ENCODE results near the gene NOL3.

NOL3 gene

DNA sequence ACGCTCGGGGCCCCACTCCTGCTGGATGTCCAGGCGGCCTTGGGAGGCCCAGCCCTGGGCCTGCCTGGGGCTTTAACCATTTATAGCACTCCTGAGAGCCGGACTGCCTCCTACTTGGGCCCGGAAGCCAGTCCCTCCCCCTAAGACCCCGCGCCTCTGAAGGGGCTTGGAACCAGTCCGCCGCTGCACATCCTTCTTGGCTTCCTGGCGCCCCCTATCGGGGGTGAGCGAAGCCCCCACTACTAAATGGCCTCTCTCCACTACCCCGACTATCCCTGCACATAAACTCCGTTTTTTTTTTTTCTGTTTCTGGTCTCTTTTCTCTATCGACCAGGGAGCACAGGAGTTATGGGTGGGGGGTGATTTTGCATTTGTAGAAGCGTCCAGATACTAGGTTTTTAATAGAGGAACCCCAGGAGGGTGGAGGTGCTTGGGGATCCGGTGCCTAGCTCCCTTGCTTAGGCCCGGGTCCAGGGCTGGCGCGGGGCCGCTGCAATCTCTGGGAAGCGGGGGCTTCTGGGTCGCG lies 633 bp upstream of the NOL3 start:
- DNase-seq (ENCODE audit: low read depth in 2 of 2, low spot score in 1 of 2), result no peak

DNA sequence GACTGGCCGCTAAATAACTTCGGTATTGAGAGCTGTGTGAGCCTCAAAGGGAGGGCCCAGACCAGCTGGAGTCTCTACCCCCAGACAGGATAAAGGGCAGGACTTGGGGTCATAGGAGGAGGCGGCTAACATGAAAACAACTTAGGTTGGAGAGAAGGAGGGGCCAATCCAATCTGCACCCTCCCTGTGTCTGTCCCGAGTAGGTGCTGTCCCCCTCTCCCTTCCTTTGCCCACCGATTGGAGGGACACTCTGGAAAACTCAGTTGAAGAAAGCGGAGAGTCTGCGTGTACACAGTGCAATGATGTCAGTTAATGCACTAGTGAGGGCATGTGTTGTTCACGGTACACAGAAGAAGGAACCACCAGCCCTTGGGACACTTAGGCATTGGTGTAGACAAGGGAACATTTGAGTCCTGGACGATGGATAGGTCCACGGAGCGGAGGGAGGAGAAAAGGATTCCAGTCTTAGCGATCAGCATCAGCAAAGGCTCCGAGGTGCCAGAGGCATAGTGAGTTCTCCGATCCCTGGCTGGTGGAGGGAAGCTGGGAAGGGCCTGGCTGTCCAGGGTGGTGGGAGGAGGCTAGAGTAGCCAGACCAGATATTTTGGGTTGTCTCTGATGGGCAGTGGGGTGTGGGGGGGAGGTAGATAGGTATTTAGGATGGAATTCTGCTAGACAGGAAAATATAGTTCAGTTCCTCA lies 761 bp downstream of the NOL3 start:
- no peak for DNase-seq (ENCODE audit: low read depth in 2 of 2, low spot score in 1 of 2)

DNA sequence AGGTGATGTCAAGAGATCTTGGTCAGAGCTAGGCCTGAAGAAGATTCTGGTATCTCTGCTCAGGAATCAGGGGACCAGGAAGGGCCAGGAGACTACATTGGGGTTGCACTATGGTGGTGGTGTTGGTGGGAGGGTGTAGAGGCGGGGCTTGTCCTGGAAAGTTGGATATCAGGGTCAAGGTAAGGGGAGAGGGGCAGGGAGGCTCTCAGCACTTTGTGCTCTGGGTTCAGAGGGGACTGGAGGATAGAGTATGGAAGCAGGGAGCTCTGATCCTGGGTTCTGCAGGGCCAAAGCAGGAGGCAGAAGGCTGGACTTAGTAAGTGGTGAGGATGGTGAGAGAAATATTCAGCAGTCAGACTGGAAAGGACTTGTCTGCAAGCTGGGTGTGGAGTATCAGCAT lies 3.0 kb downstream of the NOL3 start:
- DNase-seq (ENCODE audit: low read depth in 2 of 2, low spot score in 1 of 2), result no peak

DNA sequence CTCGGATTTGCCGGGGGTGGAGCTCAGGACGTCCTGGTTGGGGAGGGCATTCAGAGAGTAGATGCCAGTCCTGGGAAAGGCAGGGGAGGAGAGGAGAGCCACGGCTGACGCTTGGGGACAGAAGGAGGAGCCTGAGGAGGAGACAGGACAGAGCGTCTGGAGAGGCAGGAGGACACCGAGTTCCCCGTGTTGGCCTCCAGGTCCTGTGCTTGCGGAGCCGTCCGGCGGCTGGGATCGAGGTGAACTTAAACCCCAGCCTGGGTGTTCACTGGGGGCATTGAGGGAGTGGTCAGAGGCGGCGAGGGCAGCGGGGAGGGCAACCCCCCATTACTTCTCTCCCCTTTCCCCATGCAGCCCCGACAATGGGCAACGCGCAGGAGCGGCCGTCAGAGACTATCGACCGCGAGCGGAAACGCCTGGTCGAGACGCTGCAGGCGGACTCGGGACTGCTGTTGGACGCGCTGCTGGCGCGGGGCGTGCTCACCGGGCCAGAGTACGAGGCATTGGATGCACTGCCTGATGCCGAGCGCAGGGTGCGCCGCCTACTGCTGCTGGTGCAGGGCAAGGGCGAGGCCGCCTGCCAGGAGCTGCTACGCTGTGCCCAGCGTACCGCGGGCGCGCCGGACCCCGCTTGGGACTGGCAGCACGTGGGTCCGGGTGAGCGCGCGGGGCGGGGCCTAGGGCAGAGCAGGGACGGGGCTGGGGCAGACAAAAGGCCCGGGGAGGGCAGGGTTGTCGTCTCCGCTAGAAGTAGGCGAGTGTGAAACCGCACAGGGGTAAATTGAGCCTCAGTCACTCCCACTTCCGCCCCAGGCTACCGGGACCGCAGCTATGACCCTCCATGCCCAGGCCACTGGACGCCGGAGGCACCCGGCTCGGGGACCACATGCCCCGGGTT lies 3.7 kb downstream of the NOL3 start:
- no peak for DNase-seq (ENCODE audit: low read depth in 2 of 2, low spot score in 1 of 2)

DNA sequence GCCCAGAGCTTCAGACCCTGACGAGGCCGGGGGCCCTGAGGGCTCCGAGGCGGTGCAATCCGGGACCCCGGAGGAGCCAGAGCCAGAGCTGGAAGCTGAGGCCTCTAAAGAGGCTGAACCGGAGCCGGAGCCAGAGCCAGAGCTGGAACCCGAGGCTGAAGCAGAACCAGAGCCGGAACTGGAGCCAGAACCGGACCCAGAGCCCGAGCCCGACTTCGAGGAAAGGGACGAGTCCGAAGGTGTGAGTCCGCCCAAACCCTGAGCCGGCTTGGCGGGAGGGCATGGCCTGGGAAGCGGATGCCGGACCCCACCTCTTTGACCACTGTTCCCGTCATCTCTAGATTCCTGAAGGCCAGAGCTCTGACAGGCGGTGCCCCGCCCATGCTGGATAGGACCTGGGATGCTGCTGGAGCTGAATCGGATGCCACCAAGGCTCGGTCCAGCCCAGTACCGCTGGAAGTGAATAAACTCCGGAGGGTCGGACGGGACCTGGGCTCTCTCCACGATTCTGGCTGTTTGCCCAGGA lies 4.4 kb downstream of the NOL3 start:
- DNase-seq (ENCODE audit: low read depth in 2 of 2, low spot score in 1 of 2), result no peak

DNA sequence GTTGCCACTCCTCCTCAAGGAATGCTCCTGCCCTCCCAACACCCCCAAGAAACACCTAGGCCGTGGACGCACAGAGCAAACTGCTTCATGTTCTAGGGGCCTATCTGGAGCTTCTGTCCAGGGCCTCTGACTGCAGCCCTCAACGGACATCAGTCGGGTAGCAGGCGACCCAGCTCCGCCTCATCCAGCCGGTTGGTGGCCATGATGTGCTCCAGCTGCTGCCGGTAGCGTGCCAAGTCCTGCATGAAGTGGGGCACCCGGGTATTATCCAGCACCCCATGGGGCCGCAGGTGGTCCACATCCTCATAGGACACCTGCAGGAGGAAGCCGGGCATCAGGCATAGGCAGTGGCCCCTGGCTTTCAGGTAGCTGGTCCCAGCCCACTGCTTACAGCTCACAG lies 6.3 kb downstream of the NOL3 start:
- DNase-seq (ENCODE audit: low read depth in 2 of 2, low spot score in 1 of 2), result no peak

DNA sequence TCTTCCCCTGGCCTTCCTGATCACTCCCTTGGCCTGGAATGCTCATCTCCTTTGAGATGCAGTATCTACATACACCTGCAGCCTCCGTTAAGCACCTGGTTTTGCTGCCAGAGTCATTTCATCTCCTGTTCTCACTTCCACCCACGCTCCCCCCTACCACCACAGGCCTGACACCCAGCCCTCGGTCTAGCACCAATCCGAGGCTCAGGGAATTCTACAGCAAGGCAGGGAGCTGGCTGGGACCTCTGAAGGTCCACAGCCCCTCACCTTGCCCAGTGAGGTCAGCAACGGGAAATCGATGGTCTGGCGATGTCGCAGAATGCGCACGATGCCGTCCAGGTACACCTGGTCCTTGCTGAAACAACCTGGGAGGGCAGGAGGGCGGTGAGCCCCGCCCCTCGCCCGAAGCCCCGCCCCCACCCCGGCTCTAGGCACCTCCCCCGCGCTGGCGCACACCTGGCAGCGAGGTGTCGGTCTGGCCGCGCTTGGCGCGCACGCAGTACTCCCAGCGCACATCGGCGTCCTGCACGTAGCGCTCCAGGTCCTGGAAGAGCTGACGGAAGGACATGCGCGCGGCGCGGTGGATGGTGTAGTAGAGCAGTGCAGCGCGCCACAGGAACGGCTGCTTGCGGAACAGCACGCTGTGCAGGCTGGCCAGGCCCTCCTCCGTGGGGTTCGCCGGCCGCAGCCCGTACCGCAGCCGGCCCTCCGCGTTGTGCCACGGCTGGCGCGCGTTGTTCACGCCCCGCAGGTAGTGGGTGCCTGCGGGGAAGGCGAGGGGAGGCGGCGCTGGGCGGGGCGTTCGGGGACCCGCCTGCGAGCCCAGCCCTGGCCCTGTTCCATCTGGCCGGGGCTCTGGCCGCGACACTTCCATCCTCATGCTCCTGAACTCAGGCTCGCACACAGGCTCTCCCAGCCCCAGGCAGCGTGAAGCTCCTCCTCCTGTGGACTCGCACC lies 7.7 kb downstream of the NOL3 start:
- no peak for DNase-seq (ENCODE audit: low read depth in 2 of 2, low spot score in 1 of 2)

DNA sequence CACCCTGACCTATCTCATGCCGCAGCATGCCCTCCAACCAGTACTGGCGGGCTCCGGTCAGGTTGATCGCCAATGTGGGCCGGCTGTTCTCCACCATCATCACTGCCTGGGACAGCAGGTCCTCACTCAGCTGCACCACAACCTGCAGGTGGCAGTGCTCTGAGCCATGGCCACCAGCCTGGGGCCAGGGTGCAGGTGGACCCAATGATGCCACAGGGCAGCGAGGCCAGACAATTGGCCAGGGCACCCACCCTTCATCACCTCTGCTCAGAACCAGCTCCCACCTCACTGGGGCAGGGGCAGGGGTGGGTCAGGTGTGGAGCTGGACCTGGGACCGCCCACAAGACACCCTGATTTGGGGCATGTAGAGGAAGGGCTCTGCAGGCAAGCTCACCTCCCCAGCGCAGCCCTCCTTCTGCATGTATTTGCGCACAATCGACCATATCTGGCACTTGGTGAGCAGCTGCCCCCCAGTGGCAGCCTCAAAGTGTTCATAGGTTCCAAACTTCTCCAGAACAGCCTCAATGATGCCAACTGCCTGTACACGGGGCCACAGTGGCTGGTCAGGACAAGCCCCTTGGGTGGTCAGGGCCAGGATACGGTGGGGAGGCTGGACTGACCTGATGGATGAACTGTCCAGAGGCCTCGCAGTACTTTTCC lies 9.2 kb downstream of the NOL3 start:
- DNase-seq (ENCODE audit: low read depth in 2 of 2, low spot score in 1 of 2), result no peak

DNA sequence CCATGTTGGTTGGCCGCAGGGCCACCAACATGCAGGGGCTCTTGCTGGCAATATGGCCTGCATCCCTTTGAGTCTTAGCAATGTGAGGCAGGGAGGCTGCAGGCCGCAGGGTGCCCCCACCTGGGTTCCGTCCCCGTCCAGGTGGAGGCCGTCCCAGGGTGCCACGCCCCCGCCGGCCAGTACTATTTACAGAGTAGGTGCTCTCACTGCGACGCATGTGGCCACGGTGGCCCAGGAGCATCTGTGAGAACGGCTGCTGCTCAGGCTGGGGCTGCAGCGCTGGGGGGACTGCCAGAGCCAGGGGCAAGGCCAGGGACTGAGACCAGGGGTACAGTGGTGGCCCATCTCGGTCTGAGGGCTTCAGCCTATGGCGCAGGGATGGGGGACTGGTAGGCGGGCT lies 9.8 kb downstream of the NOL3 start:
- DNase-seq (ENCODE audit: low read depth in 2 of 2, low spot score in 1 of 2), result no peak

DNA sequence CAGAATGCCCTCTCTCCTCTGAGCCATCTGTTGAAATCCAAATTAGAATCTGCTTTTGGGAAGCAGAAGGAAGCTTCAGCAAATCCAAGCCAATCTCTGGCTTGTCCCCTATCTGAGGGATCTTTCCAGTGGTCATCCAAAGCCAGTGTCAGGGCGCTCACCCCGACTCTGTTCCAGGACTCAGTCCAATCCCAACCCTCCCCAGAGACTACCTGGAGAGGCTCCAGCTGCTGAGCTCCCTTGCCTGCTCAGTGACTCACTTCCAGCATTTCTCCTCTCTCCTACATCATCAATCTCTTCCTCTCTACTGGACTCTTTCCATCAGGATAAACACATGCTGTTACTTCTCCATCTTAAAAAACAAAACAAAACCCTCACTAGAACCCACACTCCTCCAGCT lies 11.0 kb downstream of the NOL3 start:
- DNase-seq (ENCODE audit: low read depth in 2 of 2, low spot score in 1 of 2), result no peak

DNA sequence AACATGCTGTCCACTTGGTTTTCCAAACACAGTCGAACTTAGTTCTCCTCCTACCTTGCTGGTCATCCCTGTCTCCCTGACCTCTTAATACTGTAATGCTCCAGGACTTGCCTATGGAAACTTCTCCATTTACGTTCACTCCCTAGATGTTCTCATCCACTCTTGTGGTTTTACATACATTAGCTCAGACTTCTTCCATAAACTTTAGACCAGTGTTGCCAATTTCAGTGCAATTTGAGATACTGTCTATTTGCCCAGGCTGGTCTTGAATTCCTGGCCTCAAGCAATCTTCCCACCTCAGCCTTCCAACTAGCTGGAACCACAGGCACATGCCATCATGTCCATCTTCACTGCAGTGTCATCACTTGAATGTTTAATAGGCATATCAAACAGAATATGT lies 11.9 kb downstream of the NOL3 start:
- no peak for DNase-seq (ENCODE audit: low read depth in 2 of 2, low spot score in 1 of 2)

DNA sequence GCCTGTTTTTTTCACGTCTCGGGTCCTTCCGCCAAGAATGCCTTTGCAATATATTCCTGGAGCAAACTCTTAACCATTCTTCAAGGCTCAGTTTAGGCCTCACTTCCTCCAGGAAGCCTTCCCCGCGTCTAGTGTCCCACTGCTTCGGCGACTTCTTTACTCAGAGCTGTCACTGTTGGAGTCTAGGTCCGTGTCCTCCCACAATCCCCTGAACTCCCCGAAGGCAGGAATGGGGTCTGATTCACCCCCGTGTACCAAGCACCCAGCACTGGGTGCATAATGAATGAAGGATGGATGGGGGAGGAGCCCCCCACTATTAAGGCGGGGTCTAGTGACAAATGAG lies 12.9 kb downstream of the NOL3 start:
- no peak for DNase-seq (ENCODE audit: low read depth in 2 of 2, low spot score in 1 of 2)

DNA sequence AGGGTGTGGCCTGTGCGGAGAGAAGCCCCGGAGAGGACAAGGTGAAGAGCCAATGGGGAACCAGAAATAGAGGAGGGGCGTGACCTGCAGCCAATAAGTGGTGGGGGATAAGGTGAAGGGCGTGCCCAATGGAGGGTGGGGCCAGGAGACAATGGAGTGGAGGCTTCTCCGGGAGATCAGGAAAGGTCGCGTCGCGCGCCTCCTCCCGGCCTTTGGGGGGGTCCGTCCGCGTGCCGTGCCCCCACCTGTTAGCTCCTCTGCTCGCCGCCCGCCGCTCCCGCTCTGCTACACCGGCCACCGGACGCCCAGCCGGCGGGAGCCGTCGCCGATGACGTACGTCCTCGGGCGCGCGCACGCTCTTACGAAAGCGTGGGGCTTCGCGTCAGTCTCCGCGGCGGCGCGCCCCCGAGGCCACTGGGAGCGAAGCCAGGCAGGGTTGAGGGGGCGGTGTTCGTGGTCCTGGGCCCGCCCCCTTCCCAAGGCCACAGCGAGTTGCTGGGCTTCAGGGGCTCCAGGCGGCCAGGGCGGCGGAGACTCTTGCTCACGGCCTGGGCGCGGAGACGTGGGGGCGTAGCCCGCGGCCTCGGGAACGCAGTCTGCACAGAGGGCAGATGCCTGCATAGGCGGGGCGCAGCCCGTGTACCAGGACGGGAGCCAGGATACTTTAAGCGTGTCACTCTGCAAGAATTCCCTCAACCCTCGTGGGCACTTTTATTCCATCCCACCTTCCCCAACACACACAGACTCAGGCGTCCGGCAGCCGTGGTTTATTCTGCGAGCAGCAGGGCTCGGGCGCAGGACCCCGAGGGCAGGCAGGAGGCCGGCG lies 13.5 kb downstream of the NOL3 start, which contains the start of gene MATCAP1:
MATCAP1 (minus strand) TSS at position 337 of the 826 bp plus-strand sequence. CDS start 3,353 bp downstream, outside the sequence.
- DNase-seq (ENCODE audit: low read depth in 2 of 2, low spot score in 1 of 2), result peak; percentile 82 to 86

DNA sequence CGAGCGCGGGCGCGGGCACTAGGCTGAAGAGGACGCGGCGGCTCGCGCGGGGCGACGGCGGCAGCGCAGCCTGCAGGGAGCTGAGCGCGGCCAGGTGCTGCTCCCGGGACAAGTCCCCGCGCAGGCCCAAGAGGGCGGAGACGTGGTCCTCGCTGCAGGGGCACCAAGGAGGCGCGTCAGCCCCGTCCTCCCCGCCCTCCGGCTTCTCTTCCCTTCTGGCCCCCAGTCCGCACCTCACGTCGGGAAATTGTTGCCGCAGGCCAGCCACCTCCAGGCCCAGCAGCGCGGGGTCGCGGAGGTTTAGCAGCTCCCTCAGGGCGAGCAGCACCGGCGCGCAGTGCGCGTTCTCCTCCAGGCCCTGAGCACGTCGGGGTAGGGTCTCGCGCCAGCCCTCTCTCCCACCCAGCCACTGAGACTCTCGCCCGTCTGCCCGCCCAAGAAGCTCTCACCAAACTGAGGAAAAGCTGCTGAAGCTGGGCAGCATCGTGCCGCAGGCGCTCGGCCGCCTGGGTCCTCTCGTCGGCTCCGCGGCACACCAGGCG lies 14.2 kb downstream of the NOL3 start:
- DNase-seq (ENCODE audit: low read depth in 2 of 2, low spot score in 1 of 2), result no peak

DNA sequence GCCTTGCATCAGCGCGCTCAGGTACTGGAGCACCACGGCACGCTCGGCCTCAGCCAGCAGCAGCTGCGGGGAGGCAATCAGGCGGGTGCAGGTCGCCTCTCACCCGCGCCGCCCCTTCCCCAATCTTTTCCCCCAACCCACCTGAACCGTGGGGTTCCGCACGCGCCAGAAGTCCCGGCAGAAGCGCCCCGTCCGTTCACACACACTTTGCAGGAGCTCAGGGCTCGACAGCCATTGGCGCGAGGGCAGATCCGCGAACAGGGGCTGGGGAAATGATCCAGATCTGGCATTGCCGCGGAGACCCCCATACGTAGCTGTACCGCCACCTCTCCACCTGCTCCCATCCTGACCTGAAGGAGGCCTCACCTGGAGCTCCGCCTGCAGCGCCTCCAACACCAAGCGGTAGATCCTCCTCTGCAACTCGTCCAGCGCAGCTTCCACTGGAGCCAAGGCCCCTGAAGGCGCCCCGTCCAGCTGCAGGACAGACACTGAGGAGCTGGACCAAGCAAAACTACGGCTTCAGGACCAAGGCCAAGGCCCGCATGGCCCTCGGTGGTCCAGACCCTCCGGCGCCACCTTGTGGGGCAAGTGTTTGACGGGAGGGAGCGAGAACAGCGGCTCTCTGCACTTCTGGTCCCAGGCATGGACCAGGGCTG lies 14.8 kb downstream of the NOL3 start:
- peak; percentile 54 to 59 for DNase-seq (ENCODE audit: low read depth in 2 of 2, low spot score in 1 of 2)

DNA sequence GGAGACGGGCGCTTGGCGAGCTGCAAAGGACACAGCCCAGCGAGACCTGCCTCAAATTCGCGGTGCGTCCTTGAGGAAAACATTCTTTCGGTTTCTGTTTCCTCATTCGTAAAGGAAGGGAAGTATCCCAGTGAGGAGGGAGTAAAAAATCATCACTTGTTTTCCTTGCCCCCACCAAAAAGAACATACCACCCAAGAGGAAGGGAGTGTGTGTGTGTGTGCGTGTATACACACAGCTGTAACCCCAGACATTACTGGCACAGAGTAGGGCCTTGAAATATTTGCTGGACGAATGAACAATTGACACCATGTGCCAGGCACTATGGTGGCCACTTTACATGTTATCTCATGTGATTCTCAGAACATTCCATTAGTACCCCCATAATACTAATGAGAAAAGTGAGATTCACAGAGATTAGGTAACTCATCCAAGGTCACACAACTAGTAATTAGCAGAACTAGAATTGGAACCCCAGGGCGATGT lies 15.4 kb downstream of the NOL3 start:
- DNase-seq (ENCODE audit: low read depth in 2 of 2, low spot score in 1 of 2), result no peak

DNA sequence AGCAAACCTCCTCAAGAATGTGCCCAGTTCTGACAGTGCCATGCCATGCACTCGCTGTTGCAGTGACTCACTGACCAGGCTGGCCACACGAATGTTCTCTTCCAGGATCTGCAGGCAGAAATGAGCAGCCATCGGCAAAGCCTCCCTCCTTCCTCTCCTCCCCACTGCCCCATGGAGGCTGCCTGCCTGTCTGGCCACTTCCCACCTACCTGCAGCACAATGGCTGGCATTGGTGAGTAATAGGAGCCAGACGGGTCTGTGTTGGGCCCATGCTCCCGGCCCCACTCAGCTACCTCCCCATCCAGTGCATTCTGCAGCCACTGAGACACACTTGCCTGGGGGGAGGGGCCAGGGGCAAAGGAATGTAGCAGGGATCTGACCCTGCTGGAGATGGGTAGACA lies 16.2 kb downstream of the NOL3 start:
- no peak for DNase-seq (ENCODE audit: low read depth in 2 of 2, low spot score in 1 of 2)

DNA sequence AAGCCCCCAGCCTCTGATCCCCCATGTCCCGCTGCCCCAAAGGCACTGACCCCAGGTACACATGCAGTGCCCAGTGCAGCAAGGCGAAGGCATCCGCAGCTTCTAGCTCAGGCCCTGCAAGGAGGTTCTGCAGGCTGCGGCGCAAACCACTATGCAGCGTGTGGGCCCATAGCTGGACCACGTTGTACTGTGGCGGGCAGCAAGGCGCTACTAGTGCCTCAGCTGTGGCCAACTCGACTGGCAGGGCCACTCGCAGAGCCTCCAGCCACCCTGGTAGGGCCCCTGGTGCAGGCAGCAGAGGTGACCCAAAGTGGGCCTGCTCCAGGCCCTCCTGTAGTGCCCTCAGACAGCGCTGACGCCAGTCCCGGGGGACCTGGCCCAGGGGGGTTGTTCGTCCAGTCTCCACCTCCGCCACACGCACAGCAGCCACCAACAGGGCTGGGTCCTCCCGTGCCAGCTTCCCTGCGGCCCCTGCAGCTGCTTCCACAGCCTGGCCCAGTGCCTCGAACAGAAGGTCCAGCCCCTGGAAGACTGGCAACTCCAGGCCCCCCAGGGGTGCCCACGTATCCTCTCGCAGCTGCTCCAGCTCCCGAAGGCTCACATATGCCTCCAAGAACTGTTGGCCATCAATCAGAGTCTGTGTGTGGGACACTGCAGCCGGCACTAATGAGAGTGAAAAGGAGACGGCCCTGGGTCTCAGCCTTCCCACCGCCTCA lies 17.0 kb downstream of the NOL3 start:
- DNase-seq (ENCODE audit: low read depth in 2 of 2, low spot score in 1 of 2), result no peak

Data from stimulated activated CD8-positive, alpha-beta memory T cell treated with anti-CD3 and anti-CD28 coated beads, Interleukin-4, amount 100 ng/mL, for 4 hours (primary cell).